H1 (cell line): ENCODE data around the gene TRMT10C. TPM values are rescaled to one million over a fixed set of nuclear protein-coding genes. Genes with fewer than 3 reads are reported as not detected.

ENCODE experiments used
- ASH2L ChIP-seq: fragments of 200-600, 300-600 bp; sonication (generic); IDR thresholded peaks from one replicate; pipeline ENCODE4 v1.7.1; 2017; ENCODE audit warnings: low read length
- CBX5 ChIP-seq: fragments of 300-800, 300-1000 bp; sonication (generic); IDR thresholded peaks from 2 replicates; pipeline ENCODE4 v1.7.1; 2016; ENCODE audit warnings: antibody characterized with exemption, low read length, low read depth
- EP300 ChIP-seq, 2 experiments: IDR thresholded peaks; 1 replicate in 1 of 2; 2 replicates in 1 of 2; pipeline ENCODE4 v1.6.1; 2011 to 2012; ENCODE audit warnings: low read depth in 2 of 2, low read length in 2 of 2, mild to moderate bottlenecking in 2 of 2, borderline replicate concordance in 1 of 2, inconsistent platforms in 1 of 2, moderate library complexity in 1 of 2
- RAD21 ChIP-seq, 2 experiments: IDR thresholded peaks in 1 of 2; conservative IDR thresholded peaks in 1 of 2; 2 replicates each; pipeline ENCODE4 v1.6.1; 2011; ENCODE audit warnings: low read depth in 2 of 2, low read length in 2 of 2, improper control_type of control experiment in 1 of 2, inconsistent platforms in 1 of 2, mild to moderate bottlenecking in 1 of 2, moderate library complexity in 1 of 2
- SIN3A ChIP-seq, 2 experiments: IDR thresholded peaks in 1 of 2; conservative IDR thresholded peaks in 1 of 2; 2 replicates each; pipeline ENCODE4 v1.6.1; 2011 to 2012; ENCODE audit warnings: low read length in 2 of 2, improper control_type of control experiment in 1 of 2, low read depth in 1 of 2, mild to moderate bottlenecking in 1 of 2
- SIX5 ChIP-seq: IDR thresholded peaks from 2 replicates; pipeline ENCODE4 v1.6.1; 2011; ENCODE audit warnings: mild to moderate bottlenecking, low read depth, low read length
- YY1 ChIP-seq: IDR thresholded peaks from 2 replicates; pipeline ENCODE4 v1.6.1; 2011; ENCODE audit warnings: low read depth, mild to moderate bottlenecking, low read length
- polyA plus RNA-seq, 7 experiments: library from polyadenylated mRNA; depleted of rRNA in 3 of 7; stranded (reverse) in 5 of 7; unstranded in 2 of 7; fragments of >200 nt in 5 of 7; fragments of 200-250 nt in 2 of 7; gene quantifications; 1 replicate in 5 of 7; 2 replicates in 1 of 7; 4 replicates in 1 of 7; pipeline versions ENCODE4 v1.2.1 to v1.2.3, GENCODE V29; 2011 to 2013; ENCODE audit warnings: missing spikeins in 2 of 7, mixed read lengths in 2 of 7
- total RNA-seq: library from RNA; stranded (reverse); fragmentation: NEBNext Ultra II Directional; extraction: Animal tissue kit (Norgen Biotek cat#: 25700); gene quantifications from 2 replicates; pipeline ENCODE4 v1.2.1, GENCODE V29; 2021

The TRMT10C gene
- total and polyA plus RNA-seq, 2 of the 8 experiments (the other 6 are each of a cell fraction or from before 2014, with no cell fraction given), result 27.4 to 55.9 TPM

DNA sequence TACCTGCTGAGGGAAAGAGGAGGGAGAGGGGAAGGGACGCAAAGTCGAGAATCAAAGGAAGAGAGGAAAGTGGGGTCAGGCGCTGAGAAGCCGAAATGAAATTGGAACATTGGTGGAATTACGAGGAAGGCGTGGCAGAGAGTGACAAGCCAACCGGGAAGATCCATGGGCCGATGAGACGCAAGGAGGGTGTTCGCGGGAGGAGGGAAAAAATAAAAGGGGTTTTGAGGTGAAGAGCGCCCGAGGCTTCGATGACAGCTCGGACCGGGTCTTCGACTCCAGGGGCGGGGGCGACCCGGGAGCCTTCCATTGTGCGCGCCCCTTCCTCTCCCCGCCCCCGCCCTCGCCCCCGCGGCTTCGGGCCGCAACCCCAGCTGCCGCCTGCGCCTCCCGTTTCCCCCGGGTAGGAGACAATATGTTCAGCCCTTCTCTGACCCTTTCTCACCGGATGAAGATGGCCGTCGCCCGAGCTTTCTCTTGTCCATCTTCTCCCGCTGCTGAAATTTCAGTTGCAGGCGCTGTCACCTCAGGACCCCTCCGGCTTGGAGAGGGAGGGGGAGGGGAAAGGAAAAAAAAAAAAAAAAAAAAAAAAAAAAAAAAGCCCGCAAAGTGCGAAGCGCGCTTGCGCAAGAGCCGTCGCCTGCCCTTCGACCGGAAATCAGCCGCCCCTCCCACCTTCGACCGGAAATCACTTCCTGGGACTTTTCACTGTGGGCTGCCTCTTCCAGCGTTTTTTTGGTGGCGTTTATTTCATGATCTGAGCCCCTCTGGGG is 48.8 kb upstream of the TRMT10C start, which contains the start of gene SENP7 (continued):
- TF ChIP-seq SIN3A (conservative IDR thresholded peaks at IDR 0.05 in 1 of 2, IDR thresholded peaks at IDR 0.05 in 1 of 2; ENCODE audit: low read depth in 1 of 2, low read length in 2 of 2), result peak; percentile 62 to 86; a peak in 2 of 4 replicates
- no peak for TF ChIP-seq CBX5
- TF ChIP-seq YY1, result peak; percentile 78
- TF ChIP-seq SIX5, result no peak
- peak in 1 of 2 experiments; percentile 38; a peak in 1 of 3 replicates for TF ChIP-seq EP300 (IDR thresholded peaks at IDR 0.05; ENCODE audit: borderline replicate concordance in 1 of 2, low read depth in 2 of 2, low read length in 2 of 2)
- peak; percentile 1 to 31; a peak in 1 of 4 replicates for TF ChIP-seq RAD21 (IDR thresholded peaks at IDR 0.05 in 1 of 2, conservative IDR thresholded peaks at IDR 0.05 in 1 of 2; ENCODE audit: low read depth in 2 of 2, low read length in 2 of 2)
- TF ChIP-seq ASH2L, result peak; percentile 97
- TF ChIP-seq, all 59 proteins: peak for 21
